ENCODE results near the gene INSYN2B. TPM values are rescaled to one million over a fixed set of nuclear protein-coding genes. Genes with fewer than 3 reads are reported as not detected.
"Not testable (repeated sequence)": the region's sequence is repeated elsewhere in the genome, so short reads cannot be mapped to it uniquely, and the experiment has no call there.

Gene INSYN2B
- total RNA-seq, 2 experiments from 2014 or later = not detected

DNA sequence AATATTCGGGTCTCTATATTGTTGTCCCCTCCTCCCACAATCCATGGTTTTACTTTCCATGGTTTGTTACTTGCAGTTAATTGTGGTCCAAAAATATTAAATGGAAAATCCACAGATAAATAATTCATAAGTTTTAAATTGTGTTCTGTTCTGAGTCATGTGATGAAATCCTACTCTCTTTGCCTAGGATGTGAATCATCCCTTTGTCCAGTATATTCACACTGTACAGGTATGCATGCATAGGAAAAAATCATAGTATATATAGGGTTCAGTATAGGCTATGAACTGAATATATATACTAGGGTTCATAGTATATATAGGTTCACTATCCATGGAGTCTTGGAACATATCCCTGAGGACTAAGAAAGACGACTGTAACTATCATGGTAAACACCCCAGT, 19.6 kb downstream of the INSYN2B start:
- Mint-ChIP-seq H3K36me3 (no peaks in the 10 kb centered on the region), H3K4me1 (no peaks in the 10 kb centered on the region), H3K9me3 (ENCODE audit: low read depth) (no peaks in the 10 kb centered on the region), H3K27me3 (no peaks in the 10 kb centered on the region), H3K27ac (no peak overlapping the region), H3K4me3 (no peak overlapping the region)
- DNase-seq (no peak), ATAC-seq (no peak)
- CTCF ChIA-PET = no interaction called here

- CTCF ChIA-PET = no interaction called here
- H3K27ac Mint-ChIP-seq = no peak overlapping the region
- peaks cover 5% of the 10 kb centered on the region for H3K36me3 Mint-ChIP-seq
- no peak for DNase-seq
- no peaks in the 10 kb centered on the region for H3K9me3 Mint-ChIP-seq (ENCODE audit: low read depth)
- H3K27me3 Mint-ChIP-seq = no peaks in the 10 kb centered on the region
- no peak for ATAC-seq
- H3K4me3 Mint-ChIP-seq = no peak overlapping the region
- H3K4me1 Mint-ChIP-seq = no peaks in the 10 kb centered on the region
These were observed 22.0 kb downstream of the INSYN2B start for GRCh38 chr5:169958278-169958677.

DNA sequence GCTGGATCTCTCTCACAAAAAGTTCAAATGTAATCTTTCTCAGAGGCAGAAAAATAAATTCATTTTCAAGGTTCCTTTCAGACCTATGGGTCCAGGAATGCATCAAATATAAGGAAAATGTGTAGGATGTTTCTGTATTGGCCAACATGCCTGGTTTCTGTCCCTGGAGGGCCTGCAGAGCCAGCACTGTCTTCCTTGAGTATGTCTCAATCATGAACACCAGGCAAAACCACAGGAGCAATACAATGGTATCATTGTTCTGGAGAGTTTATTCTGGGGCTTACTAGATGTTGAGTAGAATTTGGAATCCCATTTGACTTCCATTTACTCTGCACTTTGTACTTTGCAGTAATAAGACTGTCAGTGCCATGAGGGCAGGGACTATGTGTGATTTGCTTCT, 23.5 kb downstream of the INSYN2B start:
- Mint-ChIP-seq H3K4me3 (no peak overlapping the region), H3K27me3 (no peaks in the 10 kb centered on the region), H3K4me1 (no peaks in the 10 kb centered on the region), H3K36me3 (peaks cover 5% of the 10 kb centered on the region), H3K27ac (no peak overlapping the region), H3K9me3 (ENCODE audit: low read depth) (no peaks in the 10 kb centered on the region)
- DNase-seq (no peak), ATAC-seq (no peak)
- CTCF ChIA-PET = no interaction called here

- no peak for ATAC-seq
- Mint-ChIP-seq H3K27me3 (no peaks in the 10 kb centered on the region), H3K4me1 (no peaks in the 10 kb centered on the region), H3K36me3 (peaks cover 5% of the 10 kb centered on the region), H3K4me3 (no peak overlapping the region), H3K27ac (no peak overlapping the region), H3K9me3 (ENCODE audit: low read depth) (no peaks in the 10 kb centered on the region)
- CTCF ChIA-PET = no interaction called here
- DNase-seq = no peak
These were observed 24.2 kb downstream of the INSYN2B start for GRCh38 chr5:169956126-169956525.

DNA sequence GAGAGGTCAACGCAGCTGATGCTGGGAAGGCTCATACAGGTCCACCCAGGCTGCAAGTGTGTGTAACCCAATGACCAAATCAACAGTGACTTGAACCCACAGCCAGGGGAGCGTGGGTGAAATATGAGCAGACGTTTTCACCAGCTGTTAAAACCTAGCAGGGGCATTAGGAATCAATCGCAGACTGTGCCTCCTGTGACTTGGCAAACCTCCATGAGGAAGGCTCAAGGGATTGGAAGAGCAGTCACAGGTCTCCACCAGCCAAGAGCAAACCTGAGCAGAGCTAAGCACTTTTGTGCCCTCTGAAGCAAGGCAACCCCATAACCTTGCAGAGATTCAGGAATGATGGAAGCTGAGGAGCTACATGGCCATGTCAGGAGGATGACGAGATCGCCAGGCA, 25.5 kb downstream of the INSYN2B start:
- no peak overlapping the region for H3K4me3 Mint-ChIP-seq
- H3K27me3 Mint-ChIP-seq = no peaks in the 10 kb centered on the region
- ATAC-seq = no peak
- no peak for DNase-seq
- no peak overlapping the region for H3K27ac Mint-ChIP-seq
- peaks cover 11% of the 10 kb centered on the region for H3K36me3 Mint-ChIP-seq
- CTCF ChIA-PET = no interaction called here
- H3K9me3 Mint-ChIP-seq (ENCODE audit: low read depth) = no peaks in the 10 kb centered on the region
- no peaks in the 10 kb centered on the region for H3K4me1 Mint-ChIP-seq

- H3K9me3 Mint-ChIP-seq (ENCODE audit: low read depth); H3K27me3 Mint-ChIP-seq; DNase-seq; H3K4me1 Mint-ChIP-seq; H3K27ac Mint-ChIP-seq; H3K4me3 Mint-ChIP-seq; ATAC-seq; CTCF ChIA-PET: not testable (repeated sequence)
- H3K36me3 Mint-ChIP-seq = peaks cover 19% of the 10 kb centered on the region
These were observed 27.1 kb downstream of the INSYN2B start for GRCh38 chr5:169953196-169953595.

DNA sequence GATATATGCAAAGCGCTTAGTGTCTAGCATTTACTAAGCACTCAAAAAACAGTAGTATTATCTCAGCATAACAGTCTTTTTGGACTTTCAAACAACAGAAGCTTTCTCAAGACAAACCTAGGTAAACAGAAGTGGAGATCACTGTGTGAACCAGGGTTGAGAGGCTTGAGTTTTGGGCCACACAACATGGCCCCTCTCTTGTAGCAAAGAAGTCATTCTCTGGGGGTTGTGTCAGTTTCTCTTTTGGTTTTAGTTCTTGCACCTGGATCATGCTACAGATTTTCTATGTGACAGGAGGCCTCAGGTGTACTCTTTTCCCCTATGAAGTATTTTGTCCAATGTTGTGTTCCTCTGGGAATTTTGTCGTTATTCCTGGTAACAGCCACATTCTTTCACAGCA, 30.0 kb downstream of the INSYN2B start:
- CTCF ChIA-PET = no interaction called here
- ATAC-seq = no peak
- H3K9me3 Mint-ChIP-seq (ENCODE audit: low read depth) = no peaks in the 10 kb centered on the region

GRCh38 chr5:169946743-169947295, 33.5 kb downstream of the INSYN2B start:
- Mint-ChIP-seq H3K27me3 (no peaks in the 10 kb centered on the region), H3K4me1 (peaks cover 6% of the 10 kb centered on the region), H3K27ac (no peak overlapping the region), H3K36me3 (peaks cover 22% of the 10 kb centered on the region), H3K4me3 (no peak overlapping the region), H3K9me3 (ENCODE audit: low read depth) (no peaks in the 10 kb centered on the region)
- CTCF ChIA-PET = no interaction called here
- DNase-seq (no peak), ATAC-seq (no peak)

More for the DNA sequence above, 30.0 kb downstream of the INSYN2B start:
- DNase-seq = no peak
- H3K27me3 Mint-ChIP-seq = no peaks in the 10 kb centered on the region
- no peak overlapping the region for H3K4me3 Mint-ChIP-seq
- peaks cover 26% of the 10 kb centered on the region for H3K36me3 Mint-ChIP-seq
- H3K4me1 Mint-ChIP-seq = peaks cover 1% of the 10 kb centered on the region
- H3K27ac Mint-ChIP-seq = no peak overlapping the region

GRCh38 chr5:169945831-169946261, 34.4 kb downstream of the INSYN2B start:
- Mint-ChIP-seq H3K9me3 (ENCODE audit: low read depth) (no peaks in the 10 kb centered on the region), H3K4me1 (peaks cover 6% of the 10 kb centered on the region), H3K27ac (no peak overlapping the region), H3K36me3 (peaks cover 18% of the 10 kb centered on the region), H3K4me3 (no peak overlapping the region), H3K27me3 (no peaks in the 10 kb centered on the region)
- no peak for ATAC-seq
- CTCF ChIA-PET = no interaction called here
- DNase-seq = no peak

- H3K4me3 Mint-ChIP-seq = no peak overlapping the region
- DNase-seq = no peak
- CTCF ChIA-PET = no interaction called here
- H3K27ac Mint-ChIP-seq = peak overlapping the region; percentile 46
- no peaks in the 10 kb centered on the region for H3K9me3 Mint-ChIP-seq (ENCODE audit: low read depth)
- no peak for ATAC-seq
- peaks cover 16% of the 10 kb centered on the region for H3K36me3 Mint-ChIP-seq
- H3K27me3 Mint-ChIP-seq = no peaks in the 10 kb centered on the region
- peaks cover 6% of the 10 kb centered on the region for H3K4me1 Mint-ChIP-seq
These were observed 35.2 kb downstream of the INSYN2B start for GRCh38 chr5:169944922-169945680.

DNA sequence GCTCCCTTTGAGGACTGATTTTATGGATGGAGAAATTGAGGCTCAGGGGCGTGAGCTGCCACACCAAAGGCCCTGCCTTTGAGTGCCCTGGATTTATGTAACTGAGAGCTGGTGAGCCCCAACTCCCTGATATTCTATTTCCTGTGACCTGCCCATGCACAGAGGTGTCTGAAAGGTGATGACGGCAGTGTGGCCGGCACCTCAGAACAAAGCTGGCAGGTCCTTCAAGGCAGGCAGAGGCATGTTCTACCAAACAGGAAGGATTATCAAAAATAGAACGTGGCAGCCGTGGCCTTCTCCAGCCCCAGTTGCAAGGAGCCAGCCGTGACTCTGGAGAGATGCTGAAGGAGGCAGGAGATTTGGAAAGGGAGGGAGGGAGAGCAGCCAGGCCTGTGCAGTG, 36.2 kb downstream of the INSYN2B start:
- no peaks in the 10 kb centered on the region for H3K9me3 Mint-ChIP-seq (ENCODE audit: low read depth)
- ATAC-seq (no peak), DNase-seq (no peak)
- peaks cover 12% of the 10 kb centered on the region for H3K36me3 Mint-ChIP-seq
- H3K27me3 Mint-ChIP-seq = no peaks in the 10 kb centered on the region
- no peak overlapping the region for H3K4me3 Mint-ChIP-seq
- H3K4me1 Mint-ChIP-seq = peaks cover 6% of the 10 kb centered on the region
- CTCF ChIA-PET = no interaction called here
- H3K27ac Mint-ChIP-seq = no peak overlapping the region

DNA sequence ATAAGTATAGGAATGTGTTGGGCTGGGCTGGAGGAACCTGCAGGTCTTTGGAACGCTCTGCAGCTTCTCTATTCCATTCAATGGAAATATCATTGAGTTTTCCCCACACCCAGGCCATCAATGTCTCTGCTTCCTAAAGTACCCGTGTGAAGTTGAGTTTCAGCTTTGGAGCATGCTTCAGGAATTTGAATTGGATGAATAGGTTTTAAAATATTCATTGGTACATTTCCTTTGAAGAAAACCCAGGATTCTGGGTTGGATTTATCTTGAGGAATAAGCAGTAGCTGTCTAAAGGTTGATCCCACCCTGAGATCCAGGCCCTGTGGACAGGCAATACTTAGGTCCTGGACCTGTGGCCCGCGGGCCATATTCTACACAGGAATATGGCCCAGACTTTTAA, 37.3 kb downstream of the INSYN2B start:
- Mint-ChIP-seq H3K4me3 (no peak overlapping the region), H3K27me3 (no peaks in the 10 kb centered on the region), H3K27ac (no peak overlapping the region), H3K9me3 (ENCODE audit: low read depth) (no peaks in the 10 kb centered on the region), H3K36me3 (peaks cover 6% of the 10 kb centered on the region), H3K4me1 (peaks cover 6% of the 10 kb centered on the region)
- ATAC-seq = no peak
- no peak for DNase-seq
- CTCF ChIA-PET = no interaction called here

DNA sequence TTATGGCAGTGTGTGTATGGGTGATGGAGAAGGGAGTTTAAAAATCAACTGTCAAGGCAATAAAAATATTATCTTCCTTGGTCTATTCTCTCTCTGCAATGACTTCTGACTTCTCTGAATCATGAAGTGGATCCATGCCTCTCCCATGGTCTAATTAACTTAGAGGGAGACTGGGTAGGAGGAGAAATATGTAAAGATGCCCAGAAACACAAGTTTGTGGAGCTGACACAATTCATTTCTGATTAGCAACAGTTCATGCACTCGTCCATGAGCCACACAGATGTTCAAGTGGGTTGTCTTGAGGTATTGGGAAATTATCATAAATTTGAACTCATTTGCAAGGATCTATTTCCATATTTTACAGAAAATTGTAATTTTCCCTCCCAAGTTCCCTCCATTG, 38.1 kb downstream of the INSYN2B start:
- ATAC-seq (no peak), DNase-seq (no peak)
- CTCF ChIA-PET = no interaction called here
- Mint-ChIP-seq H3K4me3 (no peak overlapping the region), H3K4me1 (peaks cover 6% of the 10 kb centered on the region), H3K9me3 (ENCODE audit: low read depth) (no peaks in the 10 kb centered on the region), H3K27me3 (no peaks in the 10 kb centered on the region), H3K36me3 (peaks cover 5% of the 10 kb centered on the region), H3K27ac (peak overlapping the region; percentile 39)

- H3K4me1 Mint-ChIP-seq = peaks cover 6% of the 10 kb centered on the region
- no peaks in the 10 kb centered on the region for H3K27me3 Mint-ChIP-seq
- no peak overlapping the region for H3K27ac Mint-ChIP-seq
- H3K36me3 Mint-ChIP-seq = no peaks in the 10 kb centered on the region
- no peak overlapping the region for H3K4me3 Mint-ChIP-seq
- no peak for DNase-seq
- no peak for ATAC-seq
- CTCF ChIA-PET = no interaction called here
- no peaks in the 10 kb centered on the region for H3K9me3 Mint-ChIP-seq (ENCODE audit: low read depth)
These were observed 38.8 kb downstream of the INSYN2B start for GRCh38 chr5:169941542-169941941.

All from activated CD8-positive, alpha-beta memory T cell treated with anti-CD3 and anti-CD28 coated beads, Interleukin-2, amount 10 ng/mL, durations not matched to agents 7 days and 5 days (primary cell).